Measurements from ENCODE around the gene SRGAP1. TPM values are rescaled to one million over a fixed set of nuclear protein-coding genes. Genes with fewer than 3 reads are reported as not detected.

Gene SRGAP1
- total and polyA plus RNA-seq, 9 of the 15 experiments (the other 6 are each of a cell fraction or from before 2014, with no cell fraction given): 0.01 to 0.13 (median 0.04) TPM; not detected in 3

DNA sequence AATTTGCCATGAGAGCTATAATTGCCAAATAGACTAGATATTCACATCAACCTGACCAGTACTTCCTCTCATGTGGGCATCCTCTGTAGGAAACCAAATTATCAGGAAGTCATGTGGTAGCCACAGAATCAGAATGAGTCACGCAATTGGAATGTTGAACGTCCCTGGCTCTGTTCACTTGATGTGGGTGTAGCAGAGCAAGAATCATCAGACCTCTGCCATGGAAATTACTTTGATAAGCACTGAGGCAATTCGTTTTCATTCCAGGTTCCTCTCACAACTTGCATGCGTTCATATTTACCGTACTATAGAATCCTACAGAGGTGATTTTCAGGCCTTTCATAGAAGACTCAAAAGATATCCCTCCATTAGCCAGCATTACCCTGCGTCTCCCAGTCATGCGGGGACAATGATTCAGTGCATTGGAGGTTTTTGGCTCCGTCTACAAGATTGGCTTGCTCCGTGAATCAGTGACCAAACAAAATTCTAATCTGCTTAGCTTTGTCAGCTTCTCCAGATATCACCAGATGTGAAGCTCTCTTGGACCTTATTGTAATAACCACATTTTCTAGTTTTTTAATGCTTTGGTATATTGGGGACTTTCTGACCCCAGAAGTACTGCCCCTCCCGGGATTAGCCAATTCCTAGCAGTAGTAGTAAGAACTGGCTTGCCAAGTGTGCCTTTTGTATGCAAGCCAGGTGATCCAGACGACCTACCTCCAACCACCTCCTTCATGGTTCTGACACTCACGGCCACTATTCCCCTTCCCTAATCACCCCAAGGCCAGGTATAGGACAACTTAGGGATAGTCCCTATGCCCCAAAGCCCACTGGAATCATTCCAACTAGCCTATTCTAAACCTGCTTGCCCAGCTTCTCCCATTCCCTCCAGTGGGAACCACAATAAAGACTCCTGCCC lies 244.2 kb downstream of the SRGAP1 start (continued):
- TF ChIP-seq, protein P1, sequence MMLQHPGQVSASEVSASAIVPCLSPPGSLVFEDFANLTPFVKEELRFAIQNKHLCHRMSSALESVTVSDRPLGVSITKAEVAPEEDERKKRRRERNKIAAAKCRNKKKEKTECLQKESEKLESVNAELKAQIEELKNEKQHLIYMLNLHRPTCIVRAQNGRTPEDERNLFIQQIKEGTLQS (IDR thresholded peaks at IDR 0.05): peak; percentile 65
- TF ChIP-seq, protein P1 (CRISPR knock-in tag; conservative IDR thresholded peaks at IDR 0.05): no peak
- TF ChIP-seq, protein P2, sequence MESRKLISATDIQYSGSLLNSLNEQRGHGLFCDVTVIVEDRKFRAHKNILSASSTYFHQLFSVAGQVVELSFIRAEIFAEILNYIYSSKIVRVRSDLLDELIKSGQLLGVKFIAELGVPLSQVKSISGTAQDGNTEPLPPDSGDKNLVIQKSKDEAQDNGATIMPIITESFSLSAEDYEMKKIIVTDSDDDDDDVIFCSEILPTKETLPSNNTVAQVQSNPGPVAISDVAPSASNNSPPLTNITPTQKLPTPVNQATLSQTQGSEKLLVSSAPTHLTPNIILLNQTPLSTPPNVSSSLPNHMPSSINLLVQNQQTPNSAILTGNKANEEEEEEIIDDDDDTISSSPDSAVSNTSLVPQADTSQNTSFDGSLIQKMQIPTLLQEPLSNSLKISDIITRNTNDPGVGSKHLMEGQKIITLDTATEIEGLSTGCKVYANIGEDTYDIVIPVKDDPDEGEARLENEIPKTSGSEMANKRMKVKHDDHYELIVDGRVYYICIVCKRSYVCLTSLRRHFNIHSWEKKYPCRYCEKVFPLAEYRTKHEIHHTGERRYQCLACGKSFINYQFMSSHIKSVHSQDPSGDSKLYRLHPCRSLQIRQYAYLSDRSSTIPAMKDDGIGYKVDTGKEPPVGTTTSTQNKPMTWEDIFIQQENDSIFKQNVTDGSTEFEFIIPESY (CRISPR knock-in tag; IDR thresholded peaks at IDR 0.05): no peak
- TF ChIP-seq SNIP1 (IDR thresholded peaks at IDR 0.05; ENCODE audit: low read depth) (no peak), RFX5 (IDR thresholded peaks at IDR 0.05; ENCODE audit: low read depth, low read length) (no peak)

DNA sequence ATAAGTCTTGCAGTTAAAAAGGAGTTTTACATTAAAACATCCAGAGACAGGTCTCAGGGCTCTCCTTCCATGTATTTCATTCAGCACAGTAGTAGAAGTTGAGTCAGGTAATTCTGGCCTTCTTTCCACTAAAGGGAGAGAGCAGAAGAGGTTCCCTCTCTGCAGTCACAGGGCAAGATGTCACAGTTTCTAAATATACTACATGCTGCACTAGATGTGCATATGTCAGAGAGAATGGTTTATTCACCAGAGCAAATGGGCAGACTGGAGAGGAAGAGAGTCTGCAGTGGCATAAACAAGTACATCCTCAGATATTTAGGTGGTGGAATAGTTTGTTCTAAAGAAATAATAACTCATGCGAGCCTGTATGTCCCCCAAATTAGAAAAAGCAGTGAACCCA lies 245.5 kb downstream of the SRGAP1 start:
- H3K27me3 ChIP-seq (ENCODE audit: control insufficient read depth in 2 of 2, insufficient read depth in 2 of 2, low read length in 2 of 2): no peaks in the 10 kb centered on the region; a peak in 2 of 5 replicates
- no peak overlapping the region for H3K9ac ChIP-seq (ENCODE audit: insufficient read depth in 1 of 2, low read depth in 2 of 2, low read length in 2 of 2)
- no TSS peak for BruUV-seq (replicated peaks)
- no peak for FAIRE-seq
- no peak overlapping the region for H3K4me2 ChIP-seq (ENCODE audit: insufficient read depth, low read length)
- H3K4me3 ChIP-seq: no peak overlapping the region
- no peaks in the 10 kb centered on the region for H3K9me1 ChIP-seq (ENCODE audit: control insufficient read depth, insufficient read depth, low read length)
- no peak for ATAC-seq
- no peaks in the 10 kb centered on the region for H4K20me1 ChIP-seq (replicated peaks; ENCODE audit: control insufficient read depth, insufficient read depth, low read length)
- H3K27ac ChIP-seq (ENCODE audit: extremely low read depth, low read depth, low read length): no peak overlapping the region
- ChIA-PET POLR2A (no interaction called here), CTCF (ENCODE audit: low intra/inter-chr PET ratio) (no interaction called here)
- 0% methylated on average over 1 of the region's 1 CpG for WGBS (ENCODE audit: insufficient coverage, low coverage, missing lambda C conversion rate)
- no peak overlapping the region for H2AFZ ChIP-seq (ENCODE audit: low read depth, low read length)
- no peaks in the 10 kb centered on the region for H3K4me1 ChIP-seq (replicated peaks in 1 of 2; ENCODE audit: control insufficient read depth in 2 of 2, insufficient read depth in 2 of 2, low read length in 2 of 2)
- no peaks in the 10 kb centered on the region for H3K79me2 ChIP-seq (ENCODE audit: control insufficient read depth, insufficient read depth, low read length)
- DNase-seq (ENCODE audit: extremely low read depth in 1 of 4, low spot score in 3 of 4): no peak
- no peaks in the 10 kb centered on the region for H3K36me3 ChIP-seq (ENCODE audit: control insufficient read depth, insufficient read depth, low read length)
- no peaks in the 10 kb centered on the region for H3K9me3 ChIP-seq (replicated peaks; ENCODE audit: control insufficient read depth, insufficient read depth, low read depth, low read length)
- intact Hi-C loops (cut with micrococcal nuclease) (no loop called here), in situ Hi-C loops (cut with MboI) (no loop called here)
- TF ChIP-seq ZNF695 (CRISPR knock-in tag; IDR thresholded peaks at IDR 0.05) (no peak), SIRT6 (IDR thresholded peaks at IDR 0.05; ENCODE audit: low read depth, low read length) (no peak), BMI1 (IDR thresholded peaks at IDR 0.05; ENCODE audit: low read length) (no peak), LARP7 (IDR thresholded peaks at IDR 0.05) (no peak)
- TF ChIP-seq, protein P3, sequence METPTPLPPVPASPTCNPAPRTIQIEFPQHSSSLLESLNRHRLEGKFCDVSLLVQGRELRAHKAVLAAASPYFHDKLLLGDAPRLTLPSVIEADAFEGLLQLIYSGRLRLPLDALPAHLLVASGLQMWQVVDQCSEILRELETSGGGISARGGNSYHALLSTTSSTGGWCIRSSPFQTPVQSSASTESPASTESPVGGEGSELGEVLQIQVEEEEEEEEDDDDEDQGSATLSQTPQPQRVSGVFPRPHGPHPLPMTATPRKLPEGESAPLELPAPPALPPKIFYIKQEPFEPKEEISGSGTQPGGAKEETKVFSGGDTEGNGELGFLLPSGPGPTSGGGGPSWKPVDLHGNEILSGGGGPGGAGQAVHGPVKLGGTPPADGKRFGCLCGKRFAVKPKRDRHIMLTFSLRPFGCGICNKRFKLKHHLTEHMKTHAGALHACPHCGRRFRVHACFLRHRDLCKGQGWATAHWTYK (CRISPR knock-in tag; IDR thresholded peaks at IDR 0.05): no peak
- TF ChIP-seq, protein P4, sequence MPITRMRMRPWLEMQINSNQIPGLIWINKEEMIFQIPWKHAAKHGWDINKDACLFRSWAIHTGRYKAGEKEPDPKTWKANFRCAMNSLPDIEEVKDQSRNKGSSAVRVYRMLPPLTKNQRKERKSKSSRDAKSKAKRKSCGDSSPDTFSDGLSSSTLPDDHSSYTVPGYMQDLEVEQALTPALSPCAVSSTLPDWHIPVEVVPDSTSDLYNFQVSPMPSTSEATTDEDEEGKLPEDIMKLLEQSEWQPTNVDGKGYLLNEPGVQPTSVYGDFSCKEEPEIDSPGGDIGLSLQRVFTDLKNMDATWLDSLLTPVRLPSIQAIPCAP (CRISPR knock-in tag; IDR thresholded peaks at IDR 0.05; ENCODE audit: borderline replicate concordance): no peak

Measured in K562 (cell line).